ENCODE results near the gene USP17L21.
"Not testable (repeated sequence)": the region's sequence is repeated elsewhere in the genome, so short reads cannot be mapped to it uniquely, and the experiment has no call there.

USP17L21 gene

DNA sequence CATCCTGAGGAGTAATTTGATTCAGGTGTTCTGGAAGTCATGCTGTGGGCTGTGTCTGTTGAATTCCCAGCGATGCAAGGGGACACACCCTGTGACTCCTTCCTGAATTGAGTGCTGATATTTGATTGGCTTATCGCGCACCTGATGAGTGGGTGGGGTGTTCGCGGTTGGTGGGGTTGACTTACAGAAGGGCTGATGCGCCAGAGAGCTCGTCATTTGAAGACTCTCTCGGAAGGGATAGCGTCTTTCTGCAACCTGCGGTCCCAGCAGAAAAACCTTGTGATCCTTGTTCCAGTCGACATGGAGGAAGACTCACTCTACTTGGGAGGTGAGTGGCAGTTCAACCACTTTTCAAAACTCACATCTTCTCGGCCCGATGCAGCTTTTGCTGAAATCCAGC, at the start of gene USP17L21:
Gene USP17L21 (plus strand): TSS at position 301 of the 400 bp plus-strand sequence. CDS start 0 bp downstream, at position 301.
- DNase-seq, result not testable (repeated sequence)

- not testable (repeated sequence) for DNase-seq
These were observed 48.0 kb upstream of the USP17L21 start for GRCh38 chr4:9214701-9215100.

DNA sequence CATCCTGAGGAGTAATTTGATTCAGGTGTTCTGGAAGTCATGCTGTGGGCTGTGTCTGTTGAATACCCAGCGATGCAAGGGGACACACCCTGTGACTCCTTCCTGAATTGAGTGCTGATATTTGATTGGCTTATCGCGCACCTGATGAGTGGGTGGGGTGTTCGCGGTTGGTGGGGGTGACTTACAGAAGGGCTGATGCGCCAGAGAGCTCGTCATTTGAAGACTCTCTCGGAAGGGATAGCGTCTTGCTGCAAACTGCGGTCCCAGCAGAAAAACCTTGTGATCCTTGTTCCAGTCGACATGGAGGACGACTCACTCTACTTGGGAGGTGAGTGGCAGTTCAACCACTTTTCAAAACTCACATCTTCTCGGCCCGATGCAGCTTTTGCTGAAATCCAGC, 47.6 kb upstream of the USP17L21 start, which contains the start of gene USP17L11:
Gene USP17L11 (plus strand): TSS at position 301 of the 400 bp plus-strand sequence. CDS start 0 bp downstream, at position 301.
- DNase-seq, result not testable (repeated sequence)

DNA sequence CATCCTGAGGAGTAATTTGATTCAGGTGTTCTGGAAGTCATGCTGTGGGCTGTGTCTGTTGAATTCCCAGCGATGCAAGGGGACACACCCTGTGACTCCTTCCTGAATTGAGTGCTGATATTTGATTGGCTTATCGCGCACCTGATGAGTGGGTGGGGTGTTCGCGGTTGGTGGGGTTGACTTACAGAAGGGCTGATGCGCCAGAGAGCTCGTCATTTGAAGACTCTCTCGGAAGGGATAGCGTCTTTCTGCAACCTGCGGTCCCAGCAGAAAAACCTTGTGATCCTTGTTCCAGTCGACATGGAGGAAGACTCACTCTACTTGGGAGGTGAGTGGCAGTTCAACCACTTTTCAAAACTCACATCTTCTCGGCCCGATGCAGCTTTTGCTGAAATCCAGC, 42.8 kb upstream of the USP17L21 start, which contains the start of gene USP17L12:
Gene USP17L12 (plus strand): TSS at position 301 of the 400 bp plus-strand sequence. CDS start 0 bp downstream, at position 301.
- not testable (repeated sequence) for DNase-seq

DNA sequence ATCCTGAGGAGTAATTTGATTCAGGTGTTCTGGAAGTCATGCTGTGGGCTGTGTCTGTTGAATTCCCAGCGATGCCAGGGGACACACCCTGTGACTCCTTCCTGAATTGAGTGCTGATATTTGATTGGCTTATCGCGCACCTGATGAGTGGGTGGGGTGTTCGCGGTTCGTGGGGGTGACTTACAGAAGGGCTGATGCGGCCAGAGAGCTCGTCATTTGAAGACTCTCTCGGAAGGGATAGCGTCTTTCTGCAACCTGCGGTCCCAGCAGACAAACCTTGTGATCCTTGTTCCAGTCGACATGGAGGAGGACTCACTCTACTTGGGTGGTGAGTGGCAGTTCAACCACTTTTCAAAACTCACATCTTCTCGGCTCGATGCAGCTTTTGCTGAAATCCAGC, 38.1 kb upstream of the USP17L21 start, which contains the start of gene USP17L13:
Gene USP17L13 (plus strand): TSS at position 301 of the 400 bp plus-strand sequence. CDS start 0 bp downstream, at position 301.
- DNase-seq, result not testable (repeated sequence)

- DNase-seq, result not testable (repeated sequence)
These were observed 32.4 kb upstream of the USP17L21 start for GRCh38 chr4:9230249-9230648.

DNA sequence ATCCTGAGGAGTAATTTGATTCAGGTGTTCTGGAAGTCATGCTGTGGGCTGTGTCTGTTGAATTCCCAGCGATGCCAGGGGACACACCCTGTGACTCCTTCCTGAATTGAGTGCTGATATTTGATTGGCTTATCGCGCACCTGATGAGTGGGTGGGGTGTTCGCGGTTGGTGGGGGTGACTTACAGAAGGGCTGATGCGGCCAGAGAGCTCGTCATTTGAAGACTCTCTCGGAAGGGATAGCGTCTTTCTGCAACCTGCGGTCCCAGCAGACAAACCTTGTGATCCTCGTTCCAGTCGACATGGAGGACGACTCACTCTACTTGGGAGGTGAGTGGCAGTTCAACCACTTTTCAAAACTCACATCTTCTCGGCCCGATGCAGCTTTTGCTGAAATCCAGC, 28.6 kb upstream of the USP17L21 start, which contains the start of gene USP17L15:
Gene USP17L15 (plus strand): TSS at position 301 of the 400 bp plus-strand sequence. CDS start 0 bp downstream, at position 301.
- not testable (repeated sequence) for DNase-seq

DNA sequence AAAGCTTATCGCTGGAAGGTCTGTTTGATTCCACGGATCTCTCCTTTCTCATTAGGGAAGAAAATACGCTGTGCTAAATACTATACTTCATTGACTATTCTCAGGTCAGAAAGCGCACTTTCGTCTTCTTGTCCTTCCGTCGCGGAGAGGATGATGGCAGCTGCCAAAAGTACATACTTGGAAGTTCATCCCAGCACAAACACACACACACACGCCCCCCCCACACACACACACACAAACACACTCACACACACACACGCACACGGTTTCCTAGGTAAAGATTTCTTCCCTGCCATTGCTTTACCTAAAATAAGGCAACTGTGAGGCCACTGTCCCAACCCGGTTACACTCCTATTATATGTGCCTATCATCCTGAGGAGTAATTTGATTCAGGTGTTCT, 24.2 kb upstream of the USP17L21 start:
- DNase-seq, result not testable (repeated sequence)

DNA sequence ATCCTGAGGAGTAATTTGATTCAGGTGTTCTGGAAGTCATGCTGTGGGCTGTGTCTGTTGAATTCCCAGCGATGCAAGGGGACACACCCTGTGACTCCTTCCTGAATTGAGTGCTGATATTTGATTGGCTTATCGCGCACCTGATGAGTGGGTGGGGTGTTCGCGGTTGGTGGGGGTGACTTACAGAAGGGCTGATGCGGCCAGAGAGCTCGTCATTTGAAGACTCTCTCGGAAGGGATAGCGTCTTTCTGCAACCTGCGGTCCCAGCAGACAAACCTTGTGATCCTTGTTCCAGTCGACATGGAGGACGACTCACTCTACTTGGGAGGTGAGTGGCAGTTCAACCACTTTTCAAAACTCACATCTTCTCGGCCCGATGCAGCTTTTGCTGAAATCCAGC, 19.1 kb upstream of the USP17L21 start, which contains the start of gene USP17L17:
Gene USP17L17 (plus strand): TSS at position 301 of the 400 bp plus-strand sequence. CDS start 0 bp downstream, at position 301.
- DNase-seq, result not testable (repeated sequence)

DNA sequence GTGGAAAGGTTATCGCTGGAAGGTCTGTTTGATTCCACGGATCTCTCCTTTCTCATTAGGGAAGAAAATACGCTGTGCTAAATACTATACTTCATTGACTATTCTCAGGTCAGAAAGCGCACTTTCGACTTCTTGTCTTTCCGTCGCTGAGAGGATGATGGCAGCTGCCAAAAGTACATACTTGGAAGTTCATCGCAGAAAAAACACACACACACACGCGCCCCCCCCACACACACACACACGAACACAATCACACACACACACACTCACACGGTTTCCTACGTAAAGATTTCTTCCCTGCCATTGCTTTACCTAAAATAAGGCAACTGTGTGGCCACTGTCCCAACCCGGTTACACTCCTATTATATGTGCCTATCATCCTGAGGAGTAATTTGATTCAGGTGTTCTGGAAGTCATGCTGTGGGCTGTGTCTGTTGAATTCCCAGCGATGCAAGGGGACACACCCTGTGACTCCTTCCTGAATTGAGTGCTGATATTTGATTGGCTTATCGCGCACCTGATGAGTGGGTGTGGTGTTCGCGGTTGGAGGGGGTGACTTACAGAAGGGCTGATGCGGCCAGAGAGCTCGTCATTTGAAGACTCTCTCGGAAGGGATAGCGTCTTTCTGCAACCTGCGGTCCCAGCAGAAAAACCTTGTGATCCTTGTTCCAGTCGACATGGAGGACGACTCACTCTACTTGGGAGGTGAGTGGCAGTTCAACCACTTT, 14.6 kb upstream of the USP17L21 start, which contains the start of gene USP17L18:
Gene USP17L18 (plus strand): TSS at position 678 of the 728 bp plus-strand sequence. CDS start 0 bp downstream, at position 678.
- not testable (repeated sequence) for DNase-seq

- DNase-seq, result not testable (repeated sequence)
These were observed 9.6 kb upstream of the USP17L21 start, which contains the start of gene USP17L19 for GRCh38 chr4:9253078-9253477. TSS of gene USP17L19 (plus strand) at chr4:9253378. CDS start at chr4:9253378, 0 bp downstream.

DNA sequence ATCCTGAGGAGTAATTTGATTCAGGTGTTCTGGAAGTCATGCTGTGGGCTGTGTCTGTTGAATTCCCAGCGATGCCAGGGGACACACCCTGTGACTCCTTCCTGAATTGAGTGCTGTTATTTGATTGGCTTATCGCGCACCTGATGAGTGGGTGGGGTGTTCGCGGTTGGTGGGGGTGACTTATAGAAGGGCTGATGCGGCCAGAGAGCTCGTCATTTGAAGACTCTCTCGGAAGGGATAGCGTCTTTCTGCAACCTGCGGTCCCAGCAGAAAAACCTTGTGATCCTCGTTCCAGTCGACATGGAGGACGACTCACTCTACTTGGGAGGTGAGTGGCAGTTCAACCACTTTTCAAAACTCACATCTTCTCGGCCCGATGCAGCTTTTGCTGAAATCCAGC, 4.8 kb upstream of the USP17L21 start, which contains the start of gene USP17L20:
Gene USP17L20 (plus strand): TSS at position 301 of the 400 bp plus-strand sequence. CDS start 0 bp downstream, at position 301.
- DNase-seq, result not testable (repeated sequence)

DNA sequence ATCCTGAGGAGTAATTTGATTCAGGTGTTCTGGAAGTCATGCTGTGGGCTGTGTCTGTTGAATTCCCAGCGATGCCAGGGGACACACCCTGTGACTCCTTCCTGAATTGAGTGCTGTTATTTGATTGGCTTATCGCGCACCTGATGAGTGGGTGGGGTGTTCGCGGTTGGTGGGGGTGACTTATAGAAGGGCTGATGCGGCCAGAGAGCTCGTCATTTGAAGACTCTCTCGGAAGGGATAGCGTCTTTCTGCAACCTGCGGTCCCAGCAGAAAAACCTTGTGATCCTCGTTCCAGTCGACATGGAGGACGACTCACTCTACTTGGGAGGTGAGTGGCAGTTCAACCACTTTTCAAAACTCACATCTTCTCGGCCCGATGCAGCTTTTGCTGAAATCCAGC, 4.6 kb downstream of the USP17L21 start, which contains the start of gene USP17L22:
Gene USP17L22 (plus strand): TSS at position 301 of the 400 bp plus-strand sequence. CDS start 0 bp downstream, at position 301.
- not testable (repeated sequence) for DNase-seq

DNA sequence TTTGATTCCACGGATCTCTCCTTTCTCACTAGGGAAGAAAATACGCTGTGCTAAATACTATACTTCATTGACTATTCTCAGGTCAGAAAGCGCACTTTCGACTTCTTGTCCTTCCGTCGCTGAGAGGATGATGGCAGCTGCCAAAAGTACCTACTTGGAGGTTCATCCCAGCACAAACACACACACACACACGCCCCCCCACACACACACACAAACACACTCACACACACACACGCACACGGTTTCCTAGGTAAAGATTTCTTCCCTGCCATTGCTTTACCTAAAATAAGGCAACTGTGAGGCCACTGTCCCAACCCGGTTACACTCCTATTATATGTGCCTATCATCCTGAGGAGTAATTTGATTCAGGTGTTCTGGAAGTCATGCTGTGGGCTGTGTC, 9.0 kb downstream of the USP17L21 start:
- not testable (repeated sequence) for DNase-seq
